GM21423 (cell line): ENCODE results near the gene CCL4.
A peak's percentile ranks its signal among the peaks of the same experiment; 100 is the strongest.
"Not testable (repeated sequence)": the region's sequence is repeated elsewhere in the genome, so short reads cannot be mapped to it uniquely, and the experiment has no call there.

ENCODE experiments used
- ATAC-seq: cut with Tn5 transposase; IDR thresholded peaks from one replicate; pipeline ENCODE4 v1.9.1; 2021; ENCODE audit warnings: mild to moderate bottlenecking, moderate library complexity; ENCODE audit not compliant: unreplicated experiment

The CCL4 gene

GRCh38 chr17:36115649-36115977 is 12.0 kb downstream of the CCL4 start:
- not testable (repeated sequence) for ATAC-seq

DNA sequence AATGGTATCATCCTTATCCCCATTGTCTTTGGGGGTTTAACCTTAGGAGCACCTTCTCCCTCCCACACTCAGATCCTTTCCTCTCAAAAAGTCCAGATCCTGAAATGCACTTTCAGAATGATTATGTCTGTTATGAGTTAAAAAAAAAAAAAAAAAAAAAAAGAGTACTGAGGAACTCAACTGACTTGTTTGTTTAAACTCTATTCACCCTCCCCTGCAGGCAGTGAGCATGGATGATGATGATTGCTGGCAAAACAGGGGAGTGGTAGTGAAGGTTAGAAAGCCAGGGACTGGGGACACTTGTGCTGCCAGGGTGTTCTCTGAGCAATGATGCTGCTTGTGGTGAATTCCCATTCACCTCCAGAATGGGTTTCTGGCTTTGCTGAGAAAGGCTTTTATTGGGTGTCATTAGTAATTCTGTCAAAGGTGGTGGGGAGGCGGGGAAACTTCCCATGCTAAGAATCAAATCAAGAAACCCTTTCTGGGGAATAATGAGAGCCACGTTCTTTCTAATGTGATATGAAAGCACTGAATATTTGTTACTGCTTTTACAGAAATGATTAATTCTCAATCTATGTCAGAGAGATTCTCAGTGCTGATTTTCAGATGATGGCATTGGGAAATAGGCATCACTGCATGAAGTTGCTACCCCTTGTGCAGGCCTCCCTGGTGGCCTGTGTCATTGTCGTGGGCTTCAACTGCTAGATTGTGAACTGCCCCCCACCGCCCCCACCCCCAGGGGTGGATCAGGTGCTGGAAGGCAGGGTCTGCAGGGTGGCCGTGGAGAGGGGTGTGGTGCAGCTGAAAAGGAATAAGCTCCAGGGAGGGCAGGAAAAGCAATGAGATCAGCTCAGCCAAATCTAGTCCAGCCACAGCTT is 14.1 kb downstream of the CCL4 start:
- ATAC-seq = no peak

GRCh38 chr17:36118477-36119353 is 15.1 kb downstream of the CCL4 start:
- no peak for ATAC-seq

GRCh38 chr17:36120221-36120620 is 16.6 kb downstream of the CCL4 start:
- ATAC-seq = no peak

- not testable (repeated sequence) for ATAC-seq
These were observed 17.5 kb downstream of the CCL4 start for GRCh38 chr17:36121099-36121498.

- ATAC-seq = no peak
These were observed 19.8 kb downstream of the CCL4 start for GRCh38 chr17:36123431-36123830.

- no peak for ATAC-seq
These were observed 21.5 kb downstream of the CCL4 start for GRCh38 chr17:36124879-36125824.

GRCh38 chr17:36127199-36127893 is 23.7 kb downstream of the CCL4 start:
- ATAC-seq = peak; percentile 52

DNA sequence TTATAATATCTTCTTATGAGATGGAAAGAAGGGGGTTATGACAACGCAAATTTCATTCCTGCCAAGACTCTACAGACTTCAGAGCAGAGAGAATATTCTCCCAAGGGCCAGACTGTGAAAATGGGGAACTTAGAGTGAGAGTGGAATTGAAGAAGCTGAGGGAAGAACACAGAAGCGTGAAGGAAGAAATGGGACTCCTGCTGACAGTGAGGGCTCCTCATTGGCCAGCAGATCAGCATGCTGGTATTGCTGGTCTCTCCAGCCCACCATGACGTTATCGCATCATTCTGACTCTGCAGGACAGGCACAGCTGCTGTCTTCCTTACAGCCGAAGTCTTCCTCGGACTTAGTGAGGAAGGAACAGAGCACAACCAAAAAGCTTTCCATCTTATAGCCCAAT is 24.3 kb downstream of the CCL4 start:
- no peak for ATAC-seq

DNA sequence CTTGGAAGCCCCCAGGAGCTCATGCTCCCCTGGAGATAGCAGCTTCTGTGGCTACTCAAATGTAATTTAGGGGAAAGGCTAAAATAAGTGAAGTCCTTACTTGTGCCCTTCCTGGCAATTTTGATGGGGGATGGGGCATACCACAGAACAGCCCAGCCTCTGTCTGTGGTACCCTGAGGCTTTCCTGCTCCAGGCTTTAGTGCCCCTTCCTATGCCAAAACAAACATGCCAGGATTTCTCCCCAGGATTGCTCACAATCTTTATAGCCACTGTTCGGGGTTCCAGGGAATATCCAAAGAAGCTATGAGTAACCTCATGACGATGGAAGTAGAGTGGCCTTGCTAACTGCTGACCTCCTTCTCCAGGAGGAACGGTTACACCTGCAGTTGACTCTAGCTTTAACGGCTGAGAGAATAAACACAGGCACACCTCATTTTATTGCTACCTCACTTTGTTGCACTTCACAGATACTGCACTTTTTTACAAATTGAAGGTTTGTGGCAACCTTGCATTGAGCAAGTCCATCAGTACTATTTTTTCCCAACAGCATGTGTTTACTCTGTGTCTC is 24.9 kb downstream of the CCL4 start:
- ATAC-seq = no peak

DNA sequence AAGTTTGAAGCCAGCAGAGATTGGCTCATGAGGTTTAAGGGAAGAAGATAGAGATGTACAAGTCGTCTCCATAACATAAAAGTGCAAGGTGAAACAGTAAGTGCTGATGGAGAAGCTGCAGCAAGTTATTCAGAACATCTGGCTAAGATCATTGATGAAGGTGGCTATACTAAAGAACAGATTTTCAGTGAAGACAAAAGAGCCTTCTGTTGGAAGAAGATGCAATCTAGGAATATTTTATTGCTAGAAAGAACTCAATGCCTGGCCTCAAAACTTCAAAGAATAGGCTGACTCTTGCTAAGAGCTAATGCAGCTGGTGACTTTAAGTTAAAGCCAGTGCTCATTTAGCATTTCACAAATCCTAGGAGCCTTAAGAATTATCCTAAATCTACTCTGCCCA is 26.0 kb downstream of the CCL4 start:
- no peak for ATAC-seq

DNA sequence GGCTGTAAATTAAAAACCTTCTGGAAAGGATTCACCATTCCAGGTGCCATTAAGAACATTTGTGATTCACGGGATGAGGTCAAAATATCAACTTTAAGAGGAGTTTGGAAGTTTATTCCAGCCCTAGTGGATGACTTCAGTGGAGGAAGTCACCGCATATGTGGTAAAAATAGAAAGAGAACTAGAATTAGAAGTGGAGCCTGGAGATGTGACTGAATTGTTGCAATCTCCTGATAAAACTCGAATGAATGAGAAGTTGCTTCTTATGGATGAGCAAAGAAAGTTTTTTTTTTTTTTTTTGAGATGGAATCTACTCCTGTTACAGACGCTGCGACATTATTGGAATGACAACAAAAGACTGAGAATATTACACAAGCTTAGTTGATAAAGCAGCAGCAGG is 26.7 kb downstream of the CCL4 start:
- ATAC-seq = no peak

GRCh38 chr17:36131421-36131820 is 27.8 kb downstream of the CCL4 start:
- no peak for ATAC-seq

DNA sequence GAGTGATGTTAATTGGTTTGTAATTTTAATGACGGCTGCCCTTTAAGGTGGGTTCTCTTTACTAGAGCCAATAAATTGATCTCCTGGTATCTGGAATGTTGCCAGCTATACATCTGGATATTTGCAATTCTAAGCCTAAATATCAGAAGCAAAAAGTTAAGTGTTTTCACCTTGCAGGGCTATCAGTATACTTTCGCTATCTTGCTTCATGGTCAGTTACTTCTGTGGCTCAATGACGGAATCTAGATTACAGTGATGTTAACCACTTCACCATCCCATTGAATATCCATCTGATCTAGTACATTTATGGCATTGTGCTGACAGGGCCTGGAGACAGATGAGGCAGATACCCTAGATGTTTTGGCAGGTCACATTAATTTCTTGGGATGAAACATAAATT is 28.3 kb downstream of the CCL4 start:
- ATAC-seq = no peak

DNA sequence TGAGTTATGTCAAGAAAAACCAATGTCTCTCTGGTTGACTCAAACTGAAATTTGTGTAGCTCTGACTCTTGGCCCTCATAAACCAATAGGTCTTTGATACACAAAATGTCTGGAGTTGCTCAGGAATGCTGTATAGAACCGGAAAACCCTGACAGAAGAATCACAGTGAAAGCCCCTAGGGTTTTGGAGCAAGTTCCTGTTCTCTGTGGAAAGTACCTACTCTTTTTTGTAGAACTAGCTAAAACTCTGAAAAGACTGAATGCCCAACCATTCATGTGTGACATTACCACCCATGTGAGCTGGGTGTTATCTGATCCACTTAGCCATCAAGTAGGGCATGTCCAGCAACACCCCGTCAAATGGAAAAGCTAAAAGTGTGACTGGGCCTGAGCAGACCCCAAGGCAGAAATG is 28.8 kb downstream of the CCL4 start:
- ATAC-seq = no peak

- no peak for ATAC-seq
These were observed 30.1 kb downstream of the CCL4 start for GRCh38 chr17:36133602-36134236.

- ATAC-seq = no peak
These were observed 31.8 kb downstream of the CCL4 start for GRCh38 chr17:36135465-36135864.

GRCh38 chr17:36136036-36136435 is 32.4 kb downstream of the CCL4 start:
- ATAC-seq = no peak

DNA sequence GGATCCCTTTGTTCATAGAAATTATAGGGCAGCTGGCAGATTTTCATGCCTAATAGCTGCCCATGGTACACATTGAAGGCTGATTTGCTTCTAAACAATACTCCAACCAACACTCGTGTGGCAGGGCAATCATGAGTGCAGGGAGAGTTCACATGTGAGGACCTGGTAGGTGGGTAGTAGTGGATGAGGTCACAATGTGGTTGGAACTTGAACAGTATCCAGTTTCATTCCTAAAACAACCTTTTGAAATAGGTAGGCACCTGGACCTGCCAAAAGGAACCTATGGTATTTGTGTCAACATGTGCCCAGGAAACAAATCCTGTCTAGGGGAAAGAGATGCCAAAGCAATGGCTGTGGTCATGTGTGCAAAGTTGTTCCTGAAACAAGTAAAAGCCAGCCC is 32.8 kb downstream of the CCL4 start:
- no peak for ATAC-seq

DNA sequence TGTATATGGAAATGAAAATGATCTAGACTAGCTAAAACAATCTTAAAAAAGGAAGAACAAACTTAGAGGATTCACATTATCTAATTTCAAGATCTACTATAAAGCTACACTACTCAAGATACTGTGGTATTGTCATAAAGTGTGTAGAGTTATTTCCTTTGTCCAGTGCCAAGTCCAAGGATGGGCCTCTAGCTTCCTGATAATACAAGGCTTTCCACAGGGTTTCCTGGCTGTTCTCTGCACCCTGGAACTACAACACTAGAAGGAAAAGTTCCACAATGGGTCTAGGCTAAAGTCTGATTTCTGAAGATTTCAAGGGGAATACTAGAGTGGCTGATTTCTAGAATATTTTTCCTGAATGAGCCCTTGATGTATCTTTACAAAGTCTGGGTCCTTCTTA is 38.6 kb downstream of the CCL4 start:
- no peak for ATAC-seq
